ENCODE measurements around the gene EFCAB14.
"Not testable (repeated sequence)": the region's sequence is repeated elsewhere in the genome, so short reads cannot be mapped to it uniquely, and the experiment has no call there.

EFCAB14 gene

GRCh38 chr1:46721686-46722205, 2.8 kb upstream of the EFCAB14 start:
- no peak for DNase-seq (ENCODE audit: extremely low read depth, low read depth)
- no peak for TF ChIP-seq CTCF (IDR thresholded peaks at IDR 0.05; ENCODE audit: low read depth, low read length)

DNA sequence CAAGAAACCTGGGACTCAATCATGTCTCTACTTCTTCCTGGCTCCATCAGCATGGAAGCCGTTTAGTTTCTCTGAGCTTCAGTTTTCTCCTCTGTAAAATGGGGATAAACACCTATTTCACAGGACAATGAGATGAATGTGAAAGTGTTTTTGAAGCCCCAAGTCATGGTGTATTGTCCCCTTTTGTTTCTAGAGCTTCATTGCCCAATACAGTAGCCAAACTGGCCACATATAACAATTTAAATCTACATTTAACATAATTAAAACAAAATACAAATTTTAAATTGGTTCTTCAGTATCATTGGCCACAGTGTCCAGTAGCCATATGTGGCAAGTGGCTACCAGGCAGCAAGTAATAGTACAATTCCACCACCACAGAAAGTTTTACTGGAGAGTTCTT, 2.3 kb upstream of the EFCAB14 start:
- no peak for TF ChIP-seq CTCF (IDR thresholded peaks at IDR 0.05; ENCODE audit: low read depth, low read length)
- no peak for DNase-seq (ENCODE audit: extremely low read depth, low read depth)

DNA sequence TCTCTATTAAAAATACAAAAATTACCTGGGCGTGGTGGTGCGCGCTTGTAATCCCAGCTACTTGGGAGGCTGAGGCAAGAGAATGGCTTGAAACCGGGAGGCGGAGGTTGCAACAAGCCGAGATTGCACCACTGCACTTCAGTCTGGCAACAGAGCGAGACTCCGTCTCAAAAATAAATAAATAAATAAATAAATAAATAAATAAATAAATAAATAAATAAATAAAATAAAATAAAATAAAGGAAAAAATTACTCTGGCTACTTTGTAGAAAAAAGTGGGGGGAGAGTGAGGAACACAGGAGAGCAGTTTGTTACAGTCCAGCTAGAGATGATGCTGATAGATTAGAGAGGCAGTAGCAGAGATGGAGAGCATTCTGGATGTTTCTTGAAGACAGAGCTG, 1.4 kb upstream of the EFCAB14 start:
- DNase-seq (ENCODE audit: extremely low read depth, low read depth) = not testable (repeated sequence)

- no peak for DNase-seq (ENCODE audit: extremely low read depth, low read depth)
These were observed 775 bp upstream of the EFCAB14 start for GRCh38 chr1:46719689-46720088.

DNA sequence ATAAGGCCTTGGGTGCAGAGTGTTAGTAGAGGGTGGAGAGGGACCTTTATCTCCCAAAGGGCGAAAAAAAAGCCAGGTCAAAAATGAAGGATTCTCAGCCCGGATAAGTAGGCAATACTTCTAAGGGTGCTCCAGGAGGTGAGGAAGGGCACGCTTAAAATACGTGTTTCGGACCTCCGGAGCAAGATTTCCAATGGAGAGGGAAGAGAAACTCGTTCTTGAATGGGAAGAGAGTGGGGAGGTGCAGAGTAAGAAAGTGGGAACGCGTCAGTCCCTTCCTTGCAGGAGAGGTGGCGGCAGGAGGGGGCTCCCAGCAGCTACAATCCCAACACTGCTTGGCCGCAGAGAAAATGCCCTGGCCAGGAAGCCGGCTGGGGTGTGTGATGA, 581 bp downstream of the EFCAB14 start:
- no peak for DNase-seq (ENCODE audit: extremely low read depth, low read depth)
- TF ChIP-seq CTCF (IDR thresholded peaks at IDR 0.05; ENCODE audit: low read depth, low read length) = no peak

More at GRCh38 chr1:46719689-46720088, 775 bp upstream of the EFCAB14 start:
- no peak for TF ChIP-seq CTCF (IDR thresholded peaks at IDR 0.05; ENCODE audit: low read depth, low read length)

- no peak for TF ChIP-seq CTCF (IDR thresholded peaks at IDR 0.05; ENCODE audit: low read depth, low read length)
- no peak for DNase-seq (ENCODE audit: extremely low read depth, low read depth)
These were observed 1.3 kb downstream of the EFCAB14 start for GRCh38 chr1:46717654-46718053.

GRCh38 chr1:46714976-46715375, 3.9 kb downstream of the EFCAB14 start:
- no peak for DNase-seq (ENCODE audit: extremely low read depth, low read depth)
- no peak for TF ChIP-seq CTCF (IDR thresholded peaks at IDR 0.05; ENCODE audit: low read depth, low read length)

GRCh38 chr1:46708121-46708520, 10.8 kb downstream of the EFCAB14 start:
- no peak for DNase-seq (ENCODE audit: extremely low read depth, low read depth)
- no peak for TF ChIP-seq CTCF (IDR thresholded peaks at IDR 0.05; ENCODE audit: low read depth, low read length)

Data from AG09319 (cell line).